M059J (cell line): ENCODE measurements around the gene S100A14. TPM values are rescaled to one million over a fixed set of nuclear protein-coding genes. Genes with fewer than 3 reads are reported as not detected.

Experiments used
- DNase-seq: peaks from one replicate; pipeline ENCODE4 v3.0.0-alpha.2; 2012; ENCODE audit warnings: low read depth
- total RNA-seq: library from RNA; depleted of rRNA; stranded (reverse); fragments of >200 nt; shearing (Covaris generic); gene quantifications from 2 replicates; pipeline ENCODE4 v1.2.3, GENCODE V29; 2014

Gene S100A14
- total RNA-seq, 1 experiment from 2014 or later = not detected

DNA sequence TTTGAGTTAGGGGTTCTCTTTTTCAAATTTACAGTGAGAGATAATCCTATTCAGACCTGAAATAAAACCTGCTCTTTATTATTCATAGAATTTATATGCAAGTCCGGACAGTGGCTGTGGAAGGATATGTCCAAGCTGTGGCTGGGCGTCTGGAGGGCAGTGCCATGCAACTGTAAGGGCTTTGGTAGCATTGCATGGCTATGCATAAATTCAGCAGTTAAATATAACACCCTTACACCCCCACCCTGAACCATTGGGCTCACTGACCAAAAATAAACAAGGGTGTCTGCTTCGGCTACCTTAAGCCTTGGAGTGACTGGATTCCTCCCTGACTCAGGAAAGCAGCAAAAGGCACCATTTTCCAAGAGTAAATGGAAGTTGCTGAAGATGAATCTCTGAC is 23.2 kb upstream of the S100A14 start:
- no peak for DNase-seq

DNA sequence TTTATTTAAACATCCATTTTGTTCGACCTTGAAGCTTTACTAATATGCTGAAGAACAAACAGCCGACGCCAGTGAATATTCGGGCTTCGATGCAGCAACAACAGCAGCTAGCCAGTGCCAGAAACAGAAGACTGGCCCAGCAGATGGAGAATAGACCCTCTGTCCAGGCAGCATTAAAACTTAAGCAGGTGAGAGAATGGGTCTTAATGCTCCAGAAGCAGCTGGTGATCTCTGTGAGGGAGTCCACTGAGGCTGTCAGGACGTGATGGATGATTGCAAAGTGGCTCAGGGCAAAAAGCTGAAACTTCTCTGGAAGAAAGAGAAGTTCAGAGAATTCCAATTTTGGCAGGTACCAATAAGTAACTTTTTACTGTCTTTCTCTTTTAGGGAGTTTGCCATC is 22.1 kb upstream of the S100A14 start:
- DNase-seq = no peak

DNA sequence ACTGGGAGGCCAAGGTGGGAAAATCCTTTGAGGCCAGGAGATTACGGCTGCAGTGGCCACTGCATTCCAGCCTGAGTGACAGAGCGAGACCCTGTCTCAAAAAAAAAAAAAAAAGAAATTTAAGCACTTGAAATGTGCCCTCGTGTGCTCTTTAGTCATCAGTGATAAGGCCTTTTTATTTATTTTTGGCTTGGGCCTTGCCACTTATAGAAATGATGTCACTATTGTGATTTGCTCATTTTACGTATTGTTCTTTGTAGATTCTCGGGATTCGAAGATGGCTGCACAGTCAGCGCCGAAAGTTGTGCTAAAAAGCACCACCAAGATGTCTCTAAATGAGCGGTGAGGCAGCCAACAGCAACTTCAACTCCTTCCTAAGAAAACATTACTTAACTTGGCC is 20.2 kb upstream of the S100A14 start:
- DNase-seq = no peak

DNA sequence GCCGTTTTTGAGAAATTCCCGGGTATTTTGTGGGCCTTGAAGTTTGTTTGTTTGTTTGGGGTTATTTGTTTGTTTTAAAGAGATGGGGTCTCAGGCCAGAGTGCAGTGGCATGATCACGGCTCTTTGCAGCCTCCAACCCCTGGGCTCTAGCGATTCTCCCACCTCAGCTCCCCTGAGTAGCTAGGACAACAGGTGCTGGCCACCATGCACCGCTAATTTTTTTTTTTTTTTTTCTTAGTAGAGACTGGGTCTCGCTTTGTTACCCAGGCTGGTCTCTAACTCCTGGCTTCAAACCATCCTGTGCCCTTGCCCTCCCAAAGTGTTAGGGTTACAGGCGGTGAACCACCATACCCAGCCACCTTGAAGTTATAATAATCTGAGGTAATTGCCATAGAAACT is 19.7 kb upstream of the S100A14 start:
- DNase-seq = no peak

DNA sequence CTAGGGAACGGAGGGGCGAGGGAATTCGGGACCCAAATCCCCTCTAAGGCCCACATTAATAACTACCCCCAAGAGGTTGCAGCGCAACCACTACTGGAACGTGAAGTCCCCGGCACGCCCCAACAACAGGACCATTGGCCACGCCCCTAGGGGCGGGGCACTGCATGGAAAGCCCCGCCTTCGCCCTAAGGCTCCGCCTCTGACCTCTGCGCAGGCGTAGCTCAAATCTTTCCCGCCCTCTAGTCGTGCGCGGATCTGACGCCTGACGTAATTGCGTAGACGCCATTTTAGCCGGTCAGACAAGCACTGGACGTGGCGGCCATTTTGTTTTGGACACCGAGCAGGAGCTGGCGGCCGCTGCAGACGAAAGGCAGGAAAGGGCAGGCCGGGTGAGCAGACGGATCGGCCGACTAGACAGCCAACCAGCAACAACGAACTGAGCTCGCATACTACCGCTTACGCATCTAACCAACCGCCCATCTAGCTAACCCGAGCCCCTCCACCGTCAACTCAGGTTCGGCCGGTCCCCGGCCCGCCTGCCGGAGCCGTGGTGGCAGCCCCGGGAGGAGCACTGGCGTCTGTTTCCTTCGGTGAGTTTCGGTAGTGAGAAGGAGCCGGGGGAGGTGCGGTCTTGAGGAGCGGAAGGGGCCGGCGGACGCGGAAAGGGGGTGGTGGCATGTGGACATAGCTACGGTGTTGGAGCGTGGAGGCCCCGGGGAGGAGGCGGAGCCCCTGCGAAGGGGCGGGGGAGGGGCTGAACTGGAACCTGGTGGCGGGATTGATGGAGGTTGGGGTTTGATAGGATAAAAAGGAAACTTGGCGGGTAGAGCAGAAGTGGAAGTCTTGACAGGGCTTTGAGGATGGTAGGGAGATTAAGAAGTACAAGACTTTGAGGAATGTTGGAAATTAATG is 17.9 kb upstream of the S100A14 start, which contains the start of gene CHTOP:
CHTOP (plus strand) TSS at position 313 of the 912 bp plus-strand sequence. CDS start 2,523 bp downstream, outside the sequence.
- peak; percentile 97 for DNase-seq

DNA sequence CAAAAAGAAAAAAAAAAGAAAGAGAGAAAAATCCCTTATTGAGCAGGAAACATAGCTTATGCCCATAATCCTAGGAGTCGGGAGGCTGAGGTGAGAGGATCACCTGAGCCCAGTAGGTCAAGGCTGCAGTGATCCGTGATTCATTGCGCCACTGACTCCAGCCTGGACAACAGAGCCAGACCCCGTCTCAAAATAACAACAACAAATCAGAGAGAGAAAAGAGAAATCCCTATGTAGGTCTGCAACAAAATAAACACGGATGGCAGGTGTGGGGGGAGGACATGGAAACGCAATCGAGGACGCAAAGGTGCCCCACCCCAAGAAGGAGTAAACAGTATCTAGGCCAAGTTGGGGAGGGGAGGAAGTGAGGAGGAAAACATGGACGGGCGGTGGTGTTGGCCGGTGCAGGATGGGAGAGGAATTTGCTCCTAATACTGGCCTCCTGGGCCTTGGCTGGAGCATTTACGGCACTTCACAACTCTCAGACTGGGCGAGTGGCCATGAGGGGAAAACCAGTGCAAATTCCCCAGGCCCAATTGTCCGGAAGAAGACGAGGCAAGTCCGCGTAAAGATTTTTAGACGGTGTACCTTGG is 17.1 kb upstream of the S100A14 start:
- DNase-seq = no peak

DNA sequence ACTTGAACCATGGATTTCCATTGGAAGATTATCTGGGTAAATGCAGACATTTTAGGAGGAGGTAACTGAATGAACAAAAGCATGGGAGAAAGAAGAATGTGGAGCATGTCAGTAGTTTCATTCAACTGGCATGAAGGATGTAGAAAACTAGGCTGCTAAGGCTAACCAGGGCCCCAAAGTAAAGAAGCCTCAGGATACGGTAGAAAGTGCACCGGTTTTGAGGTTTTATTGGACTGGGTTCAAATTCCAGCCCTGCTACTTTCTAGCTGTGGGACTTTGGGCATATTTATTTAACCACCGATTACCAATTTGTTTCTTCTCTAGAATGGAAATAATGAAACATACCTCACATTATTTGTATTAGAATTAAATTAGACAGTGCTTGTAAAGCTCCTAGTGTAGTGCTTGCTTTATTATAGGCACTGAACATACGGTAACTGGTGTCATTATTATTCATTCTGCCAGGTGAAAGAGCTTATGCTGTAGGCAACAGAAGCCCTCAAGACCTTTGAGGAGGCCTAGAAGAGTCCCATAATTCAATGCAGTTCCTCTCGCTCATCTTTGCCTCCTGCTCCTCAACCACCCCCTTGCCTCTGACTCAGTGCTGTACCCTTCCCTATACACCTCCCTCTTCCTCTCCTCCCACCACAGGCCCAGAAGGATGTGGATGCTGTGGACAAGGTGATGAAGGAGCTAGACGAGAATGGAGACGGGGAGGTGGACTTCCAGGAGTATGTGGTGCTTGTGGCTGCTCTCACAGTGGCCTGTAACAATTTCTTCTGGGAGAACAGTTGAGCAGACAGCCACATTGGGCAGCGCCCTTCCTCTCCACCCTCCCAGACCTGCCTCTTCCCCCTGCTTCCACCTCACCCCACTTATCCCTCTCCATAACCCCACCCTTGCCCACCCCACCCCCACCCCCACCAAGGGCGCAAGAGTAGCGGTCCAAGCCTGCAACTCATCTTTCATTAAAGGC is 15.2 kb upstream of the S100A14 start:
- no peak for DNase-seq

DNA sequence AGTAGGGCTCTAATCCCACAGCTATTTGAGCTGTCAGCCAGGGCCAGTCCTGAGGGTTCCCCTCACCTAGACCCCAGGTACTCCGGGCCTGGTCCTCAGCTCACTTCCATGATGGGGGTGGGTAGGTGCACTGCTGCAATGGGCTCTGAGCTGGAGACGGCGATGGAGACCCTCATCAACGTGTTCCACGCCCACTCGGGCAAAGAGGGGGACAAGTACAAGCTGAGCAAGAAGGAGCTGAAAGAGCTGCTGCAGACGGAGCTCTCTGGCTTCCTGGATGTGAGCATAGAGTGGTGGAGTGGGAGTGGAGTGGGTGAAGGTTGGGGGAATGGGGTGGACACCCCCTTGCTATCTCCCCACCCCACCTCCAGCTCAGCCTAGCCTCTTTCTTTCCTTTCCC is 14.3 kb upstream of the S100A14 start:
- DNase-seq = no peak

DNA sequence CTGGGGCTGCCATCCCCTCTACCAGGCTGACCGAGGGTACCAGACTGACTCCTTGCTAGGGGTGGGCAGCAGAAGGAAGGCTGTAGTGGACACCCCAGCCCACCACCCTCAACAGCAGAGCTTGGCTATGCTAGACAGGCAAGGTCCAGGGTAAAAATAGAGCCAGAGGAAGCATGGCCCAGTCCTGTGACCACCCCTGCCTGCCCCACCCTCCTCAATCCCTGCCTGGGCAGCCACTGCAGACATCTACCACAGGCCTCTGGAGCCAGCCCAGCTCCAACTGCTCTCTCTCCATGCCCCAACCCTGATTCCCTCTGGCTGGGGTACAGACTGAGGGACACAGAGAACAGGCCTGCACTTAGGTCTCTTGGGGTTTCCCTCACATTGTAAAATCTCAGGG is 13.8 kb upstream of the S100A14 start:
- DNase-seq = no peak

DNA sequence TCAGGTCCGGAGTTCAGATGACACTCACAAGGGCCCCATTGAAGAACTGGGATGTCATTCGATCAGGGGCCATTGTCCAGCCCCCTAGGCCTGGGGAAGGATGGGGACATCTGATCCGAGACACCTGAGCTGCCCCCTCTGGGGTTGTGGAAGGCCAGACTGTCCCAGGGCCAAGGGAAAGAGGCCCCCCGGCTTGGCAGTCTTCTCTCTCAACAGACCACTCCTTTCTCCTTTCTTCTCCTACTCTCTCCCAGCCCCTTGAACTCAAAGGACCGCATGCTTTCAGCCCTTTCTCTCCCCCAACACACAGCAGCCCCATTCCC is 13.2 kb upstream of the S100A14 start:
- no peak for DNase-seq

DNA sequence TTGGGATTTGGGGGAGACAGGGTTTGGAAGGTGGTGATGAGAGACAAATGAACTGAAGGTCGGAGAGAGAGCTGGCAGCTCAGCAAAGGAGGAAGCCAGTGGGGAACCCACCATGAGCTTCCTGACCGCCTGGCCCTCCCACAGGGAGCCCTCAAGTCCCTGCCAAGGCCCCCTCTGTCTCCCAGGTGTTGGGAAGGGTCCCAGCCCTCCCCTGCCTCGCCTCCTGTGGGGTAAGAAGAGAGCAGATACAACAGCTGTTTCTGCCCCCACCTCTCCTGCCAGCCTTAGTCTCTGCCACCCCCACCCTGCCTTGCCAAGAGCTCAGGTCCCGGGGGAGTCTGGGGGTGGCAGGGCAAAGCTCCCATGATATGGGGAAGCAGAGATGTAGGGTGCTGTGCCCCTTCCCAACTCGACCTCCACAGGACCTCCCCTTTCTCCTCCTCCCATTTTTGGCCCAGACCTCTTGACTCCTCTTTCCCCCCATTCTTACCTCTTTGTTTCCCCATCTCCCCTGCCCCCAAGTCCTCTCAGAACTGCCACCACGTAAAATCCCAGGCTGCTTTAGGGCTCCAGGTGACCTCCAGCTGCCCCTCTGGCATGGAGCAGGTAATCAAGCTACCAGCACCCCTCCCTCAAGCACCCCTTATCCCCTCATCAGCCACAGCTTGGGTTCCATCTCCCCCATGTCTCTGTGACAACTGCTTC is 12.7 kb upstream of the S100A14 start:
- DNase-seq = no peak

DNA sequence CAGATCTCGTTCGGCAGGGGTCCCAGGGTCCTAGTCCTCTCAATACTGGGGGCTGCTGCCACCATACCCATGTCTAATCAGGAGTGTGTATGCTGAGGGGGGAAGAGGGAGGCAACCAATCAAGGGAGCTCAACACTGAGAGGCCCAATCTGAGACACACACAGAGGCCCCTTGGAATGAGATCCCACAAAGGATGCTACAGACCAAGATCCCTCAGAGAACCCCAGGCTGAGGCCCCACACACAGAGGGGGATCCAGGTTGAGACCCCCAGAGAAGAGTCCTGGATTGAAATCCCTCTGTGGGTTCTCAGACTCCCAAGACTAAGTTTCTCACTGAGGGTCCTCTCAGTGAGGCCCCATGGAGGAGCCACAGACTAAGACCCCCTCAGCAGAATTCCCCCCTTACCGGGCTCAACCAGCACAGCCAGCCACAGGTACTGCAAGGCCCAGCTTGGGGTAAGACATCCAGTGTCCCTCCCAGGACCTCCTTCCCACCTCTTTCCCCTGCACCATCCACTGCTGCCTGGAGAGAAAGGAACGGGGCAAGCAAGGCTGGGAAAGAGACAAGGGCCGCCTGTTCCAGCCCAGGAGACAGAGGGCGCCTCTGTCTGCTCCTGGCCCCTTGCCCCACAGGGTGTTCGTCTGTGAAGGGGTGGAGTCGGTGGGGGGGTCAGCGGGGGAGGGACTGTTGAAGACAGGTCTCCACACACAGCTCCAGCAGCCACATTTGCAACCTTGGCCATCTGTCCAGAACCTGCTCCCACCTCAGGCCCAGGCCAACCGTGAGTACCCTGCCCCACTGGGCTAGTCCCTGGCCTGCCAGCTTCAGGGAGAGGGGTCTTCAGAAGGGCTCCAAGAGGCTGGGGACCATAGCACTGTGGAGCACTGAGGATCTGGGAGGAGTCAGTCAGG is 11.8 kb upstream of the S100A14 start, which contains the start of gene S100A1:
S100A1 (plus strand) TSS at position 720 of the 912 bp plus-strand sequence. CDS start 2,088 bp downstream, outside the sequence.
- DNase-seq = no peak

DNA sequence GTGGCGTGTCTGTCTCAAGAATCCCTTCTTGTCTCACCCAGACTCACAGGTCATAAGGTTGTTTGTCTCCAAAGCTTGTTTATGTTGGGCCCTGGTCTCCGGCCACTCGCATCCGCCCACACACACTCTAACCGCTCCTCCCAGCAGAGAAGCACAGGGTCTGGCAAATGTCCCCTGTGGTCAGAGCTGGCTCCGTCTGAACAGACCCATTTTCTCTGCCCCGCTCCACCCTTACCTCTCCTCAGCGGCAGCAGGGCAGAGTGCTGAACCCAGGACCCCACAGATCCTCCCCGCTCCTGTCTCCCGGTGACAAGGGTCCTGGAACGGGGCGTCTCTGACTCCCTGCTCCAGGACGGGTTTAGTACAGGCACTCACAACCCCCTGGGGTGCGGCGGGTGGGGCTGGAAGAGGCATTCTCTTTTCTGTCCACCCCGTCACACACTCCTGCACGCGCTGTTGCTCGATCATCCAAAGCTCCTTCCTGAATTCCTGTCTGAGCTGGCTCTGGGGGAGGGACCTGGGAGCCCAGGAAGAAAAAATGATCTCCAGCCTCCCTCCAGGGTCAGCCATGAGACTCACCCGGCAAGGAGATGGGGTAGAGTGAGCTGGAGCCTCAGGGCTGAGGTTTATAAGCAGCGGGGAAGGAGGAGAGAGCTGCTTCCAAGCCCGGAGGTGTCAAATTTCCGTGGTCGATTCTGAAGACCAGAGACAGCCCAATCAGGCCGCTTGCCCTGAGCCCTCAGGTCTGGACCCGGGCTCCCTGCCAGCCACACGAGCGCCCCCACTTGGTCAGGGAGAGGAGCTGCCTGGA is 11.0 kb upstream of the S100A14 start, which contains the start of gene S100A13:
S100A13 (minus strand) TSS at position 602 of the 811 bp plus-strand sequence. CDS start 1,033 bp downstream, outside the sequence.
- peak; percentile 98 for DNase-seq

DNA sequence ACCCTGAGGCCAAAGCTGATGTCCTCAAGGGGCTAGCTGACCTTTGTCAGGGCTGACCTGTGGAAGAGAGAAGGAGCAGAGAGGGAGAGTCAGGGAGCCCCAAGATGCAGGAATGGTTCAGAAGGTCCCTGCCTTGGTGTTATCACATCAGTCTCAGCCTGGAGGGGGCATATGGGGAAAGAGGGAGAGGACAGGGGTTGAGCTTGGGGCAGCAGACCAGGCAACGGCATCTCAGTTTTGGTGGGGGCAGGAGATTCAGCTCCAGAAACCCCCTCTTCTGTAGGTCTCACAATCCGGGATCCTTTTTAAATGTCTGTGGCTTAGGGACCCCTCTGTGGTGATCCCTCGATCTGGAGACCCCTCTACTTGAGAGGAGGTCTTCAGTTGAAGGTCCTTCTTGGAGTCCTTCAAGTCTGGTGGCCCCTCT is 10.4 kb upstream of the S100A14 start:
- no peak for DNase-seq

DNA sequence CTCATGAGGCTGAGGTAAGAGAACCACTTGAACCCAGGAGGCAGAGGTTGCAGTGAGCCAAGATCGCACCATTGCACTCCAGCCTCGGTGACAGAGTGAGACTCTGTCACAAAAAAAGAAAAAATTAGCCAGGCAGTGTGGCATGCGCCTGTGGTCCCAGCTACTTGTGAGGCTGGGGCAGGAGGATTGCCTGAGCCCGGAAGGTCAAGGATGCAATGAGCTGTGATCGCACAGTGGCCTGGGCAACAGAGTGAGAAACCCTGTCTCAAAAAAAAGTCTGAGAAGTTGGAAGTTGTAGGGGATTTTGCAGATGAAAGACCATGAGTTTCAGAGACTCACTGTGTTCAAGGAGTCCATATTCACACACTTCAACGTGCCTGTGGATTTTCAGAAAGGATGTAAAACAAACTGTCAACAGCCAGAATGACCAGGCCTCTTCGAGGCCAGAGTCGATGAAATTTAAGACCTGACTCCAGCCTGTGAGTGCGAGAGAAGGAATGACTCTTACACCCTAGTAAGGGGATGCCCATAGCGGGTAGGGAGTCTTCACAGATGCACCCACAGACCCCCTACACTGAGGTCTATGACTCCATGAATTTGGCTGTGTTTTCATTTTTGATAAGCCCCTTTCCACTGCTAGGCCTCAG is 9.0 kb upstream of the S100A14 start:
- DNase-seq = no peak

DNA sequence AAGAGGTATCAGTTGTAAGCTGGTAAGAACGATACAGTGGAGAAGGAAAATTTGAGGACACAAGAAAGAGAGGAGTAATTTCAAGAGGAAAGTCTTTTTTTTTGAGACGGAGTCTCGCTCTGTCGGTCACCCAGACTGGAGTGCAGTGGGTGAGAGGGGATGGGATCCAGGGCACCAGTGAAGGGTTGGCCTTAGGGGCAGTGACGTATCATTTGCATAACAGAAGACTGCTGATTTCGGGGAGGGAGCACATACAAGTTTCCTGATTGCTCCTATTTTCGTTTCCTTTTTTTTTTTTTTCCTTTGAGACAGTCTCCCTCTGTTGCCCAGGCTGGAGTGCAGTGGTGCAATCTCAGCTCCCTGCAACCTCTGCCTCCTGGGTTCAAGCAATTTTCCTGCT is 7.0 kb upstream of the S100A14 start:
- DNase-seq = no peak

DNA sequence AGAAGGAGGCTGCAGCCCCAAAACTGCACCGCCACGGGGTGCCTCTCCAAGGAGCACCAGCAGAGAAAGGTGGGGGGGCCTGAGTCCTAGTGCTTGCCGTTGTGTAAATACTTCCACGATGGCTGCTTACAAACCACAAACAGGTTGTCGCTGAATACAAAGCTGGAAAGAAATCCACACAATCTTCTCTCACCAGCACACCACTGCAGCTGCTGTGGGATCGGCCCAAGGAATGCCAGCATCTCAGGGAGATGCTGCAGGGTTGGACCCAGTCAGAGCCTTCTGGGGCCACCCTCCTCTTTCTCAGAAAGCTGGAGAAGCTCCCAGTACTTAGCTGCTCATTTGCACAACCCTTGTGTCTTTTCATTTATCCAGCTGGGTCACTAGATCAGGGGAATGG is 3.0 kb upstream of the S100A14 start:
- DNase-seq = no peak

DNA sequence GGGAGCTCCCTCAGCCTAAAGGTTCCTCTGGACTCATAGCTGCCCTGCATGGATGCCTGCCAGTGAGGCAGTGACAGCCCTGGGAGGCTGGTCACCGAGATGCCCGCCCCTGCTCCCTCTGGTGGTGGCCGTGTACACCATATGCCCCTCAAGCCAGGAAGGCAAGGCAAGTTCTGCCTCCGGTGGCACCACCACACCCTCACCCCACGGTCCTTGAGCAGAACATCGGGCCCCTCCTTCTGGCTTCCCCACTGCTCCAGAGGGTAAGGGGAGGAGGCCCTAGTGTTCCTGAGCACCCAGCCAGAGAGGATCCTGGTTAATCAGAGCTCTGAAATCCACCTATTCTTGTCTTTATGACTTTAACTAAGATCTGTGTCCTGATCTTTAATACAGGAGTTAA is 1.5 kb upstream of the S100A14 start:
- DNase-seq = peak; percentile 74

DNA sequence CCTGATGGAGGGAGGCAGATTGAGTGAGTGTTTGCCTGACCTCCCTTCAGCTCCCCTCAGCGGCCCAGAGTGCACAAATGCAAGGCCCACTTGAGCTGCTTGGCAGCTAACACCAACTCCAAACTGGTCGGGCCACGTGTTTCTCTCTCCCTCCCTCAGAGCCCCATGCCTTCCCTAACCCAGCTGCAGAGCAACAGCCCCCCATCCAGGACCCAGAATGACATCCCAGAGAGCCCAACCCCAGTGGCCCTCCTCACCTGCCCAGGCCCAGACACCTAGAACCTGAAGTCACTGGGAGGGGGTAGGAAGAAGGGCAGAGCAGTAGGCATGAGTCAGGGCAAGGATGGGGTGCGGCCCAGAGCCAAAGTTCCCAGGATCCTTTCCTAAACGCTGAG is 789 bp upstream of the S100A14 start:
- DNase-seq = no peak
